ENCODE measurements around the gene ERC2.

The ERC2 gene

DNA sequence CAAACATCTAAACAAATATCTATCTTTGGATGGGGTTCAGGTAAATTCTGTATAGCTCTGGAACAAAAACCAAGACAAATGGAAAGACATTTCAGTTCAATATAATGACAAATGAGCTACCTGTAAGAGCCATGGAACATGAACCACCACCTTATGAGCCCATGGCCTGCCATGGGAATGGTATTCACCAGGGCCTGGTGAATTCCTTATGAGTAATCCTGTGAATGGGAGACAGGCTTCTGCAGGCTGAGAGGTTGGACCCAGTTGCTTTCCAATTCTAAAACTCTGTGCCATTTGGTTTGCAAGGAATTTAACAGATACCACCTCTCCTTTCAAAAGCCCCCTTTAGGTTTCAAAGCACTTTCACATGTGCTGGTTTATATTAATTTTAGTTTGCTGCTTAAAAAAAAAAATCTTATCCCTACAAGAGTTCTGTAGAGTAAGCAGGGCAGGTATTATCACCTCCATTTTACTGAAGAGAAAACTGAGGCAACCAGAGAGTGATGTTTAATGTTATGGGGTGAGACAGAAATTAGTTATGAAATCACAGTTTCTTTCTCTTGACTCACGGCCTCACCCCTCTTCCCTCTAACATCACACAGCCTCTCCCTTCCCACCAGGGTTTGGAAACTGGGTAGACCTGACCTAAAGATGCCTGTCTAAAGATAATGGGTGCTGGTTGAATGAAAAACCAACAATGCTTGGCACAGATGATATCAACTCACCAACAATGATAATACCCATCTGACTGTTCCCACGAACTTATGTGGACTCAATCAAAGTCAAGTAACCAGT is 583.6 kb downstream of the ERC2 start:
- H3K4me2 ChIP-seq (ENCODE audit: low read depth, low read length, poor library complexity, severe bottlenecking): no peak overlapping the region
- no peaks in the 10 kb centered on the region for H3K9me3 ChIP-seq (ENCODE audit: insufficient read depth, low read depth, low read length)
- H3K36me3 ChIP-seq (ENCODE audit: insufficient read depth, low read length): no peaks in the 10 kb centered on the region
- no peaks in the 10 kb centered on the region for H3K27me3 ChIP-seq (ENCODE audit: insufficient read depth, low read length, poor library complexity, severe bottlenecking)
- H2AFZ ChIP-seq (ENCODE audit: low read length): no peak overlapping the region
- no peaks in the 10 kb centered on the region for H3K9me2 ChIP-seq (replicated peaks; ENCODE audit: low read depth, low read length)
- H3K4me3 ChIP-seq (ENCODE audit: low read length, poor library complexity, severe bottlenecking): no peak overlapping the region
- H4K20me1 ChIP-seq (ENCODE audit: insufficient read depth, low read length, poor library complexity, severe bottlenecking): no peaks in the 10 kb centered on the region
- H3K4me1 ChIP-seq (ENCODE audit: insufficient read depth, low read length, poor library complexity, severe bottlenecking): no peaks in the 10 kb centered on the region
- TF ChIP-seq, protein P1, sequence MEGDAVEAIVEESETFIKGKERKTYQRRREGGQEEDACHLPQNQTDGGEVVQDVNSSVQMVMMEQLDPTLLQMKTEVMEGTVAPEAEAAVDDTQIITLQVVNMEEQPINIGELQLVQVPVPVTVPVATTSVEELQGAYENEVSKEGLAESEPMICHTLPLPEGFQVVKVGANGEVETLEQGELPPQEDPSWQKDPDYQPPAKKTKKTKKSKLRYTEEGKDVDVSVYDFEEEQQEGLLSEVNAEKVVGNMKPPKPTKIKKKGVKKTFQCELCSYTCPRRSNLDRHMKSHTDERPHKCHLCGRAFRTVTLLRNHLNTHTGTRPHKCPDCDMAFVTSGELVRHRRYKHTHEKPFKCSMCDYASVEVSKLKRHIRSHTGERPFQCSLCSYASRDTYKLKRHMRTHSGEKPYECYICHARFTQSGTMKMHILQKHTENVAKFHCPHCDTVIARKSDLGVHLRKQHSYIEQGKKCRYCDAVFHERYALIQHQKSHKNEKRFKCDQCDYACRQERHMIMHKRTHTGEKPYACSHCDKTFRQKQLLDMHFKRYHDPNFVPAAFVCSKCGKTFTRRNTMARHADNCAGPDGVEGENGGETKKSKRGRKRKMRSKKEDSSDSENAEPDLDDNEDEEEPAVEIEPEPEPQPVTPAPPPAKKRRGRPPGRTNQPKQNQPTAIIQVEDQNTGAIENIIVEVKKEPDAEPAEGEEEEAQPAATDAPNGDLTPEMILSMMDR (conservative IDR thresholded peaks at IDR 0.05; ENCODE audit: low read length): no peak
- TF ChIP-seq EZH2phosphoT487 (IDR thresholded peaks at IDR 0.05; ENCODE audit: borderline replicate concordance): no peak
- H3K79me2 ChIP-seq (ENCODE audit: insufficient read depth, low read length): no peaks in the 10 kb centered on the region
- no peaks in the 10 kb centered on the region for H3F3A ChIP-seq (ENCODE audit: low read depth)
- H3K9ac ChIP-seq (ENCODE audit: low read depth, low read length, poor library complexity, severe bottlenecking): no peak overlapping the region

DNA sequence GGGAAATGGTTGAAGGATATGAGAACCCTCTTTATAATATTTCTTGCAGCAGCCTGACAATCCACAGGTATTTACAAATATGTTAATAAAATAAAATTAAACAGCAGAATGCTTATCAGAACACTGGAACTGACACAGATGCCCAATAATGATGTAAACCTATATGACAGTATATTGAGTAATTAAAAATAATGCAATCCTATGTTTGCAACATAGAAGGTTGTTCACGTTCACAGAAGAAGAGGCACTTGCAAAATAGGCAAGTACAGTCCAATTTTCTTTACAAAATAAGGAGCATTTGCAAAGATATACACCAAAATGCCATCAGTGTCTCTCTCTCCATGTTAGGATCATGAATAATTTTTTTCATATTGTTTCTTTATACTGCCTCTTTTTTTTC is 584.2 kb downstream of the ERC2 start:
- Histone ChIP-seq H3K36me3 (ENCODE audit: insufficient read depth, low read length) (no peaks in the 10 kb centered on the region), H3K79me2 (ENCODE audit: insufficient read depth, low read length) (no peaks in the 10 kb centered on the region), H3K4me2 (ENCODE audit: low read depth, low read length, poor library complexity, severe bottlenecking) (no peak overlapping the region), H3K4me3 (ENCODE audit: low read length, poor library complexity, severe bottlenecking) (no peak overlapping the region), H3K4me1 (ENCODE audit: insufficient read depth, low read length, poor library complexity, severe bottlenecking) (no peaks in the 10 kb centered on the region), H4K20me1 (ENCODE audit: insufficient read depth, low read length, poor library complexity, severe bottlenecking) (no peaks in the 10 kb centered on the region), H3K9ac (ENCODE audit: low read depth, low read length, poor library complexity, severe bottlenecking) (no peak overlapping the region), H3F3A (ENCODE audit: low read depth) (no peaks in the 10 kb centered on the region), H3K9me2 (replicated peaks; ENCODE audit: low read depth, low read length) (no peaks in the 10 kb centered on the region), H3K27me3 (ENCODE audit: insufficient read depth, low read length, poor library complexity, severe bottlenecking) (no peaks in the 10 kb centered on the region), H3K9me3 (ENCODE audit: insufficient read depth, low read depth, low read length) (no peaks in the 10 kb centered on the region), H2AFZ (ENCODE audit: low read length) (no peak overlapping the region)
- TF ChIP-seq, protein P1 (conservative IDR thresholded peaks at IDR 0.05; ENCODE audit: low read length): no peak
- no peak for TF ChIP-seq EZH2phosphoT487 (IDR thresholded peaks at IDR 0.05; ENCODE audit: borderline replicate concordance)

DNA sequence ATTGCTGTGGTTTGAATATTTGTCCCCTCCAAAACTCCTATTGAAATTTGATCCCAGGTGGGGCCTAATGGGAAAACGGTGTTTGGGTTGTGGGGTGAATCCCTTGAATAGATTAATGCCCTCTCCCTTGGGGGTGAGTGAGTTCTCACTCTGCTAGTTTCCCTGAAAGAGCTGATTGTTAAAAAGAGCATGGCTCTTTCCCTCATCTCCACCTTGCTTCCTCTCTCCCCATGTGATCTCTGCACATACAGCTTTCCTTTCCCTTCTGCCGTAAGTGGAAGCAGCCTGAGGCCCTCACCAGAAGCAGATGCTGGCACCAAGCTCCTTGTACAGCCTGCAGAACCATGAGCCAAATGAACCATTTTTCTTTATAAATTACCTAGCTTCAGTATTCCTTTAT is 586.3 kb downstream of the ERC2 start:
- no peaks in the 10 kb centered on the region for H3K27me3 ChIP-seq (ENCODE audit: insufficient read depth, low read length, poor library complexity, severe bottlenecking)
- TF ChIP-seq, protein P1 (conservative IDR thresholded peaks at IDR 0.05; ENCODE audit: low read length): no peak
- no peak for TF ChIP-seq EZH2phosphoT487 (IDR thresholded peaks at IDR 0.05; ENCODE audit: borderline replicate concordance)
- H3K9me3 ChIP-seq (ENCODE audit: insufficient read depth, low read depth, low read length): no peaks in the 10 kb centered on the region
- H4K20me1 ChIP-seq (ENCODE audit: insufficient read depth, low read length, poor library complexity, severe bottlenecking): no peaks in the 10 kb centered on the region
- no peak overlapping the region for H2AFZ ChIP-seq (ENCODE audit: low read length)
- H3K9me2 ChIP-seq (replicated peaks; ENCODE audit: low read depth, low read length): no peaks in the 10 kb centered on the region
- H3K79me2 ChIP-seq (ENCODE audit: insufficient read depth, low read length): no peaks in the 10 kb centered on the region
- H3K9ac ChIP-seq (ENCODE audit: low read depth, low read length, poor library complexity, severe bottlenecking): no peak overlapping the region
- H3K36me3 ChIP-seq (ENCODE audit: insufficient read depth, low read length): no peaks in the 10 kb centered on the region
- H3K4me1 ChIP-seq (ENCODE audit: insufficient read depth, low read length, poor library complexity, severe bottlenecking): no peaks in the 10 kb centered on the region
- no peak overlapping the region for H3K4me2 ChIP-seq (ENCODE audit: low read depth, low read length, poor library complexity, severe bottlenecking)
- H3F3A ChIP-seq (ENCODE audit: low read depth): no peaks in the 10 kb centered on the region
- H3K4me3 ChIP-seq (ENCODE audit: low read length, poor library complexity, severe bottlenecking): no peak overlapping the region
